Heart left ventricle (tissue), 13 donors: ENCODE data around the gene THSD4.

Experiments used
- CTCF ChIP-seq, 12 donors: fragments of 200-600 bp; sonication (generic) in 4 of 12; IDR thresholded peaks; one replicate each; pipeline versions ENCODE4 v1.5.0 to v1.8.0; 2018 to 2022; ENCODE audit warnings: antibody characterized with exemption in 12 of 12, mild to moderate bottlenecking in 5 of 12
- POLR2A ChIP-seq, 2 donors: fragments of 450-650 bp; IDR thresholded peaks; one replicate each; pipeline ENCODE4 v1.6.1; 2017; ENCODE audit warnings: antibody characterized with exemption in 2 of 2, mild to moderate bottlenecking in 2 of 2, moderate library complexity in 2 of 2
- donor health status: ischemic (EF 13 %, LVEDD 7.1; RV severe dilation, severe dysfunction).
- donor health status: DM: no; HTN: yes; CAD: no.
- donor health status: DM: no; HTN: no; CAD: no.
- donor health status: ischemic (EF 25% LVEDD 6.9; RV normal size, moderate dysfunction).
- donor health status: ischemic (EF 25% LVEDD 5.7; RV mildly dilated, moderate dysfunction).
- donor health status: ischemic (EF 35%, LVEDD 5.7; RV mildly dilated, moderate dysfunction).
- donor health status: nonischemic (EF 11% LVEDD 7.7; RV severe dilation, severe dysfunction).
- donor health status: DM: yes; HTN: yes; CAD: no.
- donor health status: PGD.
- donor health status: ischemic (EF 29% LVEDD 5.4; RV normal size, mild dysfunction).
- donor health status: nonischemic (EF 23%, LVEDD 6.1; RV moderate dilation, normal function).

GRCh38 chr15:71325481-71325880 lies 210.2 kb downstream of the THSD4 start:
- TF ChIP-seq CTCF (IDR thresholded peaks at IDR 0.05), result no peak
- TF ChIP-seq POLR2A (IDR thresholded peaks at IDR 0.05), result no peak
